Measurements from ENCODE around the gene TCF4.
A peak's percentile ranks its signal among the peaks of the same experiment; 100 is the strongest.

The TCF4 gene

DNA sequence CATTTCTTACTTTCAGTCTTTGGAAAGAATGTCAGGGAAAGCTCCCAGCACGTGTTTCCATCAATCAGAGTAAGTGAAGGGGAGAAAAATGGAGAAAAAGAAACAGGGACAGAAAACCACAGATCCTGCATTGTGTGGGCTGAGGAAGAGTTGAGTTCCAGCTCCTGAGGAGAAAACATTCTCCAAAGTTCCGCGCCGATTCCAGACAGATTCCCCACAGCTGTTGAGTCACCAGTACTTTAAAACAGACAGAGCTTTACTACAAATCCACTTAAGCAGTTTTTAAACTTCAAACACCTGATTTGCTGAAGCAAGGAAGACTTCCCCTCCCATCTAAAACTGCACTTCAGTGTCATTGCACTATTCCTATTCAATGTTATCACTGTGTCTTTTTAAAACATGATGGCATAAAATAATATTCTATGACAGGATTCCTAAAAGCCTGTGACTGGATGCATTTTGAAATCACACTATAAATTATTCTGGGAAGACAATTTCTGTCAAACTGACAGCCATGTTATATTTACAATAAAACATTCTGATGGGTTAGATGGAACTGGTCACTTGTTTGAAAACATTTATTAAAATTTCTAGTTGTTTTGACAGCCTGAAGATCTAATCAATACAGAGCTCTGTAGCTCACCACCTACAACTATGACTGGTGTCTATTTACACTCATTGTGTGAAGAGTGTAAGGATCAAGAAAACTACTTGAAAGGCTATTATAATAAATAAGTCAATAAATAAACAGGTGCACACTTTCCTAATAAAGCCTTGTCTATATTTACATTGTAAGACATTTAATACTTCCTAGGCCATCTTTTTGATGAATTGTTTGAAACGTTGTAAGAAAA, 40.9 kb downstream of the TCF4 start:
- DNase-seq (ENCODE audit: insufficient read length, low spot score) (no peak), FAIRE-seq (peak; percentile 52)
- TF ChIP-seq POLR2A (IDR thresholded peaks at IDR 0.05; ENCODE audit: low read depth, low read length), result no peak

- FAIRE-seq (no peak), DNase-seq (ENCODE audit: insufficient read length, low spot score) (no peak)
- TF ChIP-seq POLR2A (IDR thresholded peaks at IDR 0.05; ENCODE audit: low read depth, low read length), result no peak
These were observed 44.0 kb downstream of the TCF4 start for GRCh38 chr18:55544014-55544413.

- FAIRE-seq, result no peak
- no peak for DNase-seq (ENCODE audit: insufficient read length, low spot score)
- TF ChIP-seq POLR2A (IDR thresholded peaks at IDR 0.05; ENCODE audit: low read depth, low read length), result no peak
These were observed 44.8 kb downstream of the TCF4 start for GRCh38 chr18:55543130-55543704.

DNA sequence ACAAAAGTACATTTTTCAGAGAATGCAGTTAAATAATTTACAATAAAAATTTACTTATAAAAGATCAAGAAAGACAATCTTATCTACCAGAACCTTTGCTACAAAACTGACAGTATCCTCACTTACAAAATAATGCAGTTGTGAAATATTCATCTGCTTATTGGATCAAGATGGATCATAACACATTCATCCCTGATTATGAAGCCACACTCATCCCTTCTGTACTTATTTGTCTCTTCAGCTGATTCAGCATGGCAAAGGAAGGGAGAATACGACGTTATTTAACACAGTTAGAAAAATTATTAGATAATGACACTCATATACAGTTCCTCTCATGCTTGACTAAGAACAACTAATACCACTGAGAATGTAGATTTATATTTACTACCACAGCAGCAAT, 46.4 kb downstream of the TCF4 start:
- DNase-seq (ENCODE audit: insufficient read length, low spot score), result no peak
- TF ChIP-seq POLR2A (IDR thresholded peaks at IDR 0.05; ENCODE audit: low read depth, low read length), result no peak
- FAIRE-seq, result no peak

DNA sequence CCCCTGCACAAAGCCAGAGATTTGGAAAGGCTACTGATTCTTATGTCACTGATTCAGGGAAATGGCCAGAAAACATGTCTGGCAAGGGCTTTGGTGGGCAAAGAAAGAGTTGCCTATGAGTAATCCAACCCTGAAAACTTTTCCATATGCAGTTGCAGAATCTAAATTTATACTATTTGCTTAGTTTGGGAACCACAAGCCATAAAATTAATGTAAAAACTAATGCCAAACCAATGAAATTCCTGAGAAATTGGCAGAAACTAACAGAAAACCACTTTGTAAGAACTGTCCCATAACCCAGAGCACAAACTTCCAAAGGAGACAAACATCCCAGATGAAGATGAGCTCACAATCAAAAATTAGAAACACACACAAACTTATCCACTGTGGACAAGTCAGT, 48.8 kb downstream of the TCF4 start:
- FAIRE-seq (no peak), DNase-seq (ENCODE audit: insufficient read length, low spot score) (no peak)
- no peak for TF ChIP-seq POLR2A (IDR thresholded peaks at IDR 0.05; ENCODE audit: low read depth, low read length)

DNA sequence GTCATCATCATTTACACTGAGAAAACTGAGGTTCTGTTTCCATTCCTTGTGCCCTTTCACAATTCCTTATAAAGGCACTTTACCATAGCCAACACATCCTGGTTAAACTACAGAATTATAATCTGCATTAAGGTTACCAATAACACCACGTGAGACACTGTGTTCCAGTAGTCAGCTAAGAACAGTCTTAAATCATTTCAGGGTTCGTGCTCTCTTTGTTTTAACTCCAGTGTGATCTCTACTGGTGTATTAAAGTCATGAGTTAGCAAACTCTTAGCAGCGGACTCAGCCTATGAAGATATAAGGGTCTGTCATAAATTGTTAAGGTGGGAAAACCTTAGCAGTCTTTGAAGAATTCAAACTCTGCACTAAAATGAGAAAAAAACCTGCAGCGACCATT, 53.0 kb downstream of the TCF4 start:
- no peak for DNase-seq (ENCODE audit: insufficient read length, low spot score)
- no peak for FAIRE-seq
- TF ChIP-seq POLR2A (IDR thresholded peaks at IDR 0.05; ENCODE audit: low read depth, low read length), result no peak

DNA sequence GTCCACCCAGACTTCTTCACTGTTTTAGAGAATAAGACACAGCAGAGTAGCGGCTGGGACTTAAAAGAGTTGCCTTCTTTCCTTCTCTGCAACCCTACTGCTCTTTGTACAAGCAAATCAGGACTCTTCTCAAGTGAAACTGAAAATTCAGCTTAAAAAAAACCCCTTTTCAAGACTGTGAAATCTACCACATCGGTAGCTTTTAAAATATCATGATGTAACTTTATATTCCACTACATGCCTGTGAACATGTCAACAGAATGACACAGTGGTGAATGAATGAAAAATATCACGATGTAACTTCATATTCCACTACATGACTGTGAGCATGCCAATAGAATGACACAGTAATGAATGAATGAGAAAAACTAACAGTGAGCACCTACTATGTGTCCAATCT, 53.4 kb downstream of the TCF4 start:
- TF ChIP-seq POLR2A (IDR thresholded peaks at IDR 0.05; ENCODE audit: low read depth, low read length), result no peak
- FAIRE-seq, result no peak
- no peak for DNase-seq (ENCODE audit: insufficient read length, low spot score)

DNA sequence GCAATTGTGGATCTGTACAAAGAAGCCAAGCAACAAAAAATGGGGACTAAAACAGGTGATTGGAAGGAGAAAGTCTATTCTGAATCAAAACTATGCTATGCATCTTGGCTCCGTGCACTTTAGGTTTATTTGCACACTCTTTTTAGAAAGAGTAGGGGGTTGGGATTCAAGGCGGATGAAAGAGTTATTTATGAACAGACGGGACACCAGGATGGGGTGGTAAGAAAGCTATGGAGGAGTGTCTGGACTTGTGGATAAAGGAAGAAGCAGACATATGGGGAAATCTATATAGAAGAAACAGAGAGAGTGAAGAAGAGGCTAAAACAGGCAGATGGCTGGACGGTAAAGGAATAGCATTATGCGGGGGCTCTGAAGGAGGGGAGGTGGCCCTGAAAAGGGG, 57.8 kb downstream of the TCF4 start:
- FAIRE-seq (no peak), DNase-seq (ENCODE audit: insufficient read length, low spot score) (no peak)
- TF ChIP-seq POLR2A (IDR thresholded peaks at IDR 0.05; ENCODE audit: low read depth, low read length), result no peak

- no peak for TF ChIP-seq POLR2A (IDR thresholded peaks at IDR 0.05; ENCODE audit: low read depth, low read length)
- DNase-seq (ENCODE audit: insufficient read length, low spot score), result no peak
- FAIRE-seq, result no peak
These were observed 58.4 kb downstream of the TCF4 start for GRCh38 chr18:55529581-55529980.

GRCh38 chr18:55525845-55526244, 62.1 kb downstream of the TCF4 start:
- no peak for DNase-seq (ENCODE audit: insufficient read length, low spot score)
- no peak for FAIRE-seq
- TF ChIP-seq POLR2A (IDR thresholded peaks at IDR 0.05; ENCODE audit: low read depth, low read length), result no peak

GRCh38 chr18:55524353-55525073, 63.5 kb downstream of the TCF4 start:
- TF ChIP-seq POLR2A (IDR thresholded peaks at IDR 0.05; ENCODE audit: low read depth, low read length), result no peak
- no peak for FAIRE-seq
- DNase-seq (ENCODE audit: insufficient read length, low spot score), result no peak

- no peak for TF ChIP-seq POLR2A (IDR thresholded peaks at IDR 0.05; ENCODE audit: low read depth, low read length)
- FAIRE-seq, result no peak
- DNase-seq (ENCODE audit: insufficient read length, low spot score), result no peak
These were observed 65.0 kb downstream of the TCF4 start for GRCh38 chr18:55523001-55523400.

DNA sequence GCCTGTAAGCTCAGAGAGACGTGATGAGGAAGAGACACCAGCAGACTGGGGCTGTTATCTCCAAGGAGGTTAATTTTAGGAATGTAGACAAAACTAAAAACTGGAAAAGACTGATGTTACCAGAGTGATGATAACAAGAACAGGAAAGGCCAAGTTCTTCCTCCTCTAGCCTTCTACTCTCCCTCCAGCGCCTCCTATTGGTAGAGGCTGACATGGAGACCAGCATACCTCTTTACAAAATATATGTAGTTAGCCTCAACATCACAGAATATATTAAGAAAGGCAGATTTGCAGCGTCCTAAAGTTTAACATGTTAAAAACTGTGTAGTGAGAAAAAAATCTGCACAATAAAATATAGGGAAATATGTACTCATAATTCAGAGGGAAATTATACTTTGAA, 66.0 kb downstream of the TCF4 start:
- FAIRE-seq (no peak), DNase-seq (ENCODE audit: insufficient read length, low spot score) (no peak)
- TF ChIP-seq POLR2A (IDR thresholded peaks at IDR 0.05; ENCODE audit: low read depth, low read length), result no peak

- DNase-seq (ENCODE audit: insufficient read length, low spot score) (no peak), FAIRE-seq (no peak)
- TF ChIP-seq POLR2A (IDR thresholded peaks at IDR 0.05; ENCODE audit: low read depth, low read length), result no peak
These were observed 70.9 kb downstream of the TCF4 start for GRCh38 chr18:55517055-55517454.

All from H54 (cell line).